ENCODE results near the gene RRP1. TPM values are rescaled to one million over a fixed set of nuclear protein-coding genes. Genes with fewer than 3 reads are reported as not detected.

RRP1 gene
- total RNA-seq, 1 experiment from 2014 or later = 76.7 TPM

- Histone ChIP-seq H2AFZ (ENCODE audit: low read length) (no peak overlapping the region), H3K4me1 (ENCODE audit: insufficient read depth, low read length) (no peaks in the 10 kb centered on the region), H3K27me3 (ENCODE audit: insufficient read depth, low read length) (no peaks in the 10 kb centered on the region), H3K14ac (ENCODE audit: insufficient read depth, low read length) (no peak overlapping the region; the same call in 1 of the 2 replicates), H2BK5ac (ENCODE audit: insufficient read length, low read length) (no peak overlapping the region), H3K18ac (ENCODE audit: insufficient read length, low read depth, low read length) (no peak overlapping the region), H2BK12ac (ENCODE audit: insufficient read length, low read depth, low read length) (no peak overlapping the region), H4K91ac (ENCODE audit: insufficient read length, low read depth, low read length) (no peak overlapping the region), H2BK120ac (ENCODE audit: low read depth, low read length, poor library complexity, severe bottlenecking) (no peak overlapping the region), H3K23me2 (ENCODE audit: insufficient read length, low read depth, low read length, poor library complexity, severe bottlenecking) (no peaks in the 10 kb centered on the region), H3K9me3 (ENCODE audit: control insufficient read depth, low read depth, low read length) (no peaks in the 10 kb centered on the region), H3K4me2 (ENCODE audit: insufficient read depth, insufficient read length, low read length) (no peak overlapping the region), H3K9ac (ENCODE audit: extremely low read depth, insufficient read length, low read length) (no peak overlapping the region), H3K27ac (ENCODE audit: insufficient read length, low read depth, low read length) (no peak overlapping the region), H2BK20ac (ENCODE audit: low read depth, low read length, poor library complexity, severe bottlenecking) (no peak overlapping the region), H3T11ph (ENCODE audit: low read length) (no peak overlapping the region), H2BK15ac (ENCODE audit: low read depth, low read length) (no peak overlapping the region), H2AK5ac (ENCODE audit: insufficient read length, low read length) (no peak overlapping the region), H4K20me1 (ENCODE audit: control insufficient read depth, insufficient read depth, insufficient read length) (no peaks in the 10 kb centered on the region), H4K8ac (replicated peaks; ENCODE audit: insufficient read length, low read depth, low read length) (no peak overlapping the region), H3K79me1 (ENCODE audit: insufficient read depth, low read depth, low read length, poor library complexity, severe bottlenecking) (no peaks in the 10 kb centered on the region), H3K23ac (ENCODE audit: insufficient read length, low read depth, low read length) (no peak overlapping the region), H3K56ac (ENCODE audit: insufficient read length, low read depth, low read length) (no peak overlapping the region), H4K5ac (ENCODE audit: insufficient read length, low read depth, low read length) (no peak overlapping the region), H3K79me2 (ENCODE audit: insufficient read depth, low read length) (no peaks in the 10 kb centered on the region), H3K4ac (ENCODE audit: low read depth, low read length) (no peak overlapping the region)
- WGBS (ENCODE audit: extremely low coverage, insufficient read length, low lambda C conversion rate) = no CpG with 5 or more reads among the region's 30 CpGs
- Mint-ChIP-seq H3K27me3 (ENCODE audit: low read depth) (peaks cover 4% of the 10 kb centered on the region), H3K4me1 (peaks cover 5 to 11% of the 10 kb centered on the region in 2 experiments; a peak in 2 of 4 replicates), H3K4me3 (no peak overlapping the region), H3K36me3 (ENCODE audit: insufficient read depth in 1 of 3, low read depth in 3 of 3) (peaks cover 0 to 4% (median 0%) of the 10 kb centered on the region in 3 experiments; a peak in 2 of 7 replicates), H3K9me3 (peaks cover 6% of the 10 kb centered on the region in 2 experiments), H3K27ac (no peak overlapping the region; a peak in 1 of 7 replicates)
- DNase-seq = no peak
- TF ChIP-seq CTCF (conservative IDR thresholded peaks at IDR 0.05) = no peak
These were observed 44.9 kb downstream of the RRP1 start for GRCh38 chr21:43834146-43834905.

Measured in H9 (cell line).